H9 (cell line): Measurements from ENCODE around the gene FUT6. TPM values are rescaled to one million over a fixed set of nuclear protein-coding genes. Genes with fewer than 3 reads are reported as not detected.

Experiments
- DNase-seq: peaks from one replicate; pipeline ENCODE4 v3.0.0-alpha.2; 2017
- H2AFZ ChIP-seq: one replicate; pipeline ENCODE4 v1.6.1; 2013; ENCODE audit warnings: mild to moderate bottlenecking, low read length, control low read depth, moderate library complexity
- H2AK5ac ChIP-seq: 2 replicates; pipeline ENCODE4 v1.6.1; 2013; ENCODE audit warnings: low read length, control low read depth, mixed read lengths; ENCODE audit not compliant: insufficient read length
- H2BK120ac ChIP-seq: one replicate; pipeline ENCODE4 v1.6.1; 2013; ENCODE audit warnings: low read depth, mild to moderate bottlenecking, low read length, control low read depth, inconsistent platforms; ENCODE audit not compliant: poor library complexity, severe bottlenecking
- H2BK12ac ChIP-seq: 2 replicates; pipeline ENCODE4 v1.6.1; 2013; ENCODE audit warnings: low read length, control low read depth, mixed read lengths, low read depth; ENCODE audit not compliant: insufficient read length
- H2BK15ac ChIP-seq: 2 replicates; pipeline ENCODE4 v1.6.1; 2013; ENCODE audit warnings: low read depth, low read length, control low read depth
- H2BK20ac ChIP-seq: one replicate; pipeline ENCODE4 v1.6.1; 2013; ENCODE audit warnings: low read depth, mild to moderate bottlenecking, low read length, control low read depth, inconsistent platforms; ENCODE audit not compliant: poor library complexity, severe bottlenecking
- H2BK5ac ChIP-seq: 2 replicates; pipeline ENCODE4 v1.6.1; 2013; ENCODE audit warnings: low read length, control low read depth, mixed read lengths; ENCODE audit not compliant: insufficient read length
- H3K14ac ChIP-seq: 2 replicates; pipeline ENCODE4 v1.6.1; 2013; ENCODE audit warnings: low read length, control low read depth; ENCODE audit not compliant: insufficient read depth
- H3K18ac ChIP-seq: 2 replicates; pipeline ENCODE4 v1.6.1; 2013; ENCODE audit warnings: low read depth, mild to moderate bottlenecking, mixed read lengths, low read length, control low read depth; ENCODE audit not compliant: insufficient read length
- H3K23ac ChIP-seq: 2 replicates; pipeline ENCODE4 v1.6.1; 2013; ENCODE audit warnings: low read length, control low read depth, mixed read lengths, low read depth; ENCODE audit not compliant: insufficient read length
- H3K23me2 ChIP-seq: 2 replicates; pipeline ENCODE4 v1.6.1; 2013; ENCODE audit warnings: low read depth, mild to moderate bottlenecking, mixed read lengths, low read length, control low read depth; ENCODE audit not compliant: insufficient read length, poor library complexity, severe bottlenecking
- H3K27ac ChIP-seq: 2 replicates; pipeline ENCODE4 v1.5.1; 2013; ENCODE audit warnings: low read length, control low read depth, mixed read lengths, low read depth; ENCODE audit not compliant: insufficient read length
- H3K27me3 ChIP-seq: 2 replicates; pipeline ENCODE4 v1.6.1; 2013; ENCODE audit warnings: low read length, control low read depth, inconsistent platforms; ENCODE audit not compliant: insufficient read depth
- H3K4ac ChIP-seq: 2 replicates; pipeline ENCODE4 v1.6.1; 2013; ENCODE audit warnings: low read depth, mild to moderate bottlenecking, control low read depth, inconsistent platforms, low read length, moderate library complexity
- H3K4me1 ChIP-seq: 2 replicates; pipeline ENCODE4 v1.6.1; 2013; ENCODE audit warnings: low read length, control low read depth, inconsistent platforms; ENCODE audit not compliant: insufficient read depth
- H3K4me2 ChIP-seq: 2 replicates; pipeline ENCODE4 v1.6.1; 2013; ENCODE audit warnings: low read length, control low read depth, mixed read lengths; ENCODE audit not compliant: insufficient read length, insufficient read depth
- H3K56ac ChIP-seq: 2 replicates; pipeline ENCODE4 v1.6.1; 2013; ENCODE audit warnings: low read depth, mild to moderate bottlenecking, mixed read lengths, low read length, control low read depth; ENCODE audit not compliant: insufficient read length
- H3K79me1 ChIP-seq: 2 replicates; pipeline ENCODE4 v1.6.1; 2013; ENCODE audit warnings: low read depth, mild to moderate bottlenecking, moderate library complexity, low read length, control low read depth, inconsistent platforms; ENCODE audit not compliant: insufficient read depth, poor library complexity, severe bottlenecking
- H3K79me2 ChIP-seq: 2 replicates; pipeline ENCODE4 v1.6.1; 2013; ENCODE audit warnings: low read length, control low read depth, inconsistent platforms; ENCODE audit not compliant: insufficient read depth
- H3K9ac ChIP-seq: 2 replicates; pipeline ENCODE4 v1.6.1; 2013; ENCODE audit warnings: low read length, control low read depth, mixed read lengths; ENCODE audit not compliant: insufficient read length; ENCODE audit errors: extremely low read depth
- H3K9me3 ChIP-seq: one replicate; pipeline ENCODE4 v1.6.1; 2013; ENCODE audit warnings: low read depth, low read length, inconsistent platforms; ENCODE audit not compliant: control insufficient read depth
- H3T11ph ChIP-seq: one replicate; pipeline ENCODE4 v1.6.1; 2013; ENCODE audit warnings: mild to moderate bottlenecking, low read length, control low read depth, inconsistent platforms
- H4K20me1 ChIP-seq: one replicate; pipeline ENCODE4 v1.6.1; 2013; ENCODE audit not compliant: control insufficient read depth, insufficient read length, insufficient read depth
- H4K5ac ChIP-seq: 2 replicates; pipeline ENCODE4 v1.6.1; 2013; ENCODE audit warnings: low read depth, mild to moderate bottlenecking, mixed read lengths, low read length, control low read depth; ENCODE audit not compliant: insufficient read length
- H4K8ac ChIP-seq: replicated peaks from 2 replicates; pipeline ENCODE4 v1.6.1; 2013; ENCODE audit warnings: low read length, control low read depth, mixed read lengths, low read depth; ENCODE audit not compliant: insufficient read length
- H4K91ac ChIP-seq: 2 replicates; pipeline ENCODE4 v1.6.1; 2013; ENCODE audit warnings: low read depth, mild to moderate bottlenecking, moderate library complexity, mixed read lengths, low read length, control low read depth; ENCODE audit not compliant: insufficient read length
- H3K27ac Mint-ChIP-seq, 3 experiments: 2 replicates in 2 of 3; 3 replicates in 1 of 3; pipeline ENCODE4 v1.8.0; 2020 to 2021; ENCODE audit warnings: mixed read lengths in 3 of 3, mild to moderate bottlenecking in 1 of 3, moderate library complexity in 1 of 3
- H3K27me3 Mint-ChIP-seq: 2 replicates; pipeline ENCODE4 v1.8.0; 2021; ENCODE audit warnings: low read depth, mild to moderate bottlenecking, moderate library complexity, mixed read lengths
- H3K36me3 Mint-ChIP-seq, 3 experiments: 2 replicates in 2 of 3; 3 replicates in 1 of 3; pipeline ENCODE4 v1.8.0; 2020 to 2021; ENCODE audit warnings: low read depth in 3 of 3, mixed read lengths in 3 of 3; ENCODE audit not compliant: insufficient read depth in 1 of 3
- H3K4me1 Mint-ChIP-seq, 2 experiments: 2 replicates each; pipeline ENCODE4 v1.8.0; 2020; ENCODE audit warnings: mixed read lengths in 2 of 2
- H3K4me3 Mint-ChIP-seq, 2 experiments: 2 replicates in 1 of 2; 3 replicates in 1 of 2; pipeline ENCODE4 v1.8.0; 2020 to 2021; ENCODE audit warnings: mild to moderate bottlenecking in 2 of 2, mixed read lengths in 2 of 2, moderate library complexity in 1 of 2
- H3K9me3 Mint-ChIP-seq, 2 experiments: 2 replicates in 1 of 2; 3 replicates in 1 of 2; pipeline ENCODE4 v1.8.0; 2020; ENCODE audit warnings: mild to moderate bottlenecking in 2 of 2, mixed read lengths in 2 of 2, moderate library complexity in 1 of 2
- WGBS: extraction: QIAGEN DNeasy Blood & Tissue Kit; methylation state at CpG from one replicate; pipeline ENCODE4 v1.1.7; 2013; ENCODE audit warnings: missing lambda C conversion rate, low lambda C conversion rate, mixed read lengths; ENCODE audit not compliant: insufficient read length; ENCODE audit errors: extremely low coverage; 5-methylcytosine and 5-hydroxymethylcytosine counted together
- total RNA-seq: library from RNA; stranded (reverse); gene quantifications from 2 replicates; pipeline ENCODE4 v1.2.1, GENCODE V29; 2021
- TF ChIP-seq, protein P1 (sequence below): fragments of 200-600 bp; sonication (generic); conservative IDR thresholded peaks from 3 replicates; pipeline ENCODE4 v1.8.0; 2021; ENCODE audit warnings: antibody characterized with exemption, mild to moderate bottlenecking

Gene FUT6
- total RNA-seq, 1 experiment from 2014 or later, result 0.13 TPM

DNA sequence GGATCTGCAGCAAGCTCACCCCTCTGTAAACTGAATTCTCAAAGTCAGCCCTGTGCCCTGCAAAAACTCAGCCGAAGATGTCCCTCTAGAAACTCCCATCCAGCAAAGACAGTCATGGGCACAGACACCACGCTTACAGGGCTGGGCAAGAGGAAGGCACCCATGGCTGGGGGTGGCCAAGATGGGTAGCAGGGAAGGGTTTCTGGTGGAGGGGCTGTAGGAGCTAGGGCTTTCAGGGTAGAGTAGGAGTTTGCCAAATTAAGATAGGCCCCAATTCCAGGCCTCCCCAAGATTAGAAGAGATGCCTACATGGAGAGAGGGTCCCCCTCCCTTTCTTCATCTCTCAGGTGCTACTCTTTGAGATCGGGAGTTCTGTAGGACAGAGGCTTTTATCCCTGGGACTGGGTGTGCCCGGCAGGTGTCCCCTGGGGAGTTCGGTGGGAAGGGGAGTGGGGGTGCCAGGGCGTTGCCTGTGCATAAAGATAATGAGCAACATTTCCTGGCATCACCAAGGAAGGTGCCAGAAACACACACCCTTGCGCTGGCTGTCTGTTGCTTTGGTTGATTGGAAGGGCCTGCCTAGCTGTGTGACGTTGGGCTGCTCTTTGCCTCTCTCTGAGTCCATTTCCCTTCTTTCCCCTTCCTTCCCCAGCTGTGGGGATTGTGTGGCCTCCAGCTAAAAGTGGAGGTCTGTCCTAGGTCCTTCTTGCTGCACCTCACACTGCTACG lies 25.2 kb downstream of the FUT6 start:
- no peak overlapping the region for H2AFZ ChIP-seq
- no peak overlapping the region for H3K18ac ChIP-seq
- no peak overlapping the region for H3T11ph ChIP-seq
- H3K9ac ChIP-seq, result no peak overlapping the region
- no peaks in the 10 kb centered on the region for H3K4me1 Mint-ChIP-seq
- H3K9me3 Mint-ChIP-seq, result no peaks in the 10 kb centered on the region
- H3K56ac ChIP-seq, result no peak overlapping the region
- H4K8ac ChIP-seq, result no peak overlapping the region
- H3K4ac ChIP-seq, result no peak overlapping the region
- no peak overlapping the region for H4K5ac ChIP-seq
- H2BK5ac ChIP-seq, result no peak overlapping the region
- no peak overlapping the region for H2BK20ac ChIP-seq
- no peaks in the 10 kb centered on the region for H3K9me3 ChIP-seq
- H3K4me2 ChIP-seq, result no peak overlapping the region
- no peaks in the 10 kb centered on the region for H3K4me1 ChIP-seq
- H2BK120ac ChIP-seq, result no peak overlapping the region
- no peak overlapping the region for H2BK12ac ChIP-seq
- no peaks in the 10 kb centered on the region for H3K36me3 Mint-ChIP-seq
- H4K20me1 ChIP-seq, result no peaks in the 10 kb centered on the region
- no peak overlapping the region for H2BK15ac ChIP-seq
- H2AK5ac ChIP-seq, result no peak overlapping the region
- H3K23ac ChIP-seq, result no peak overlapping the region
- WGBS, result no CpG with 5 or more reads among the region's 9 CpGs
- no peak overlapping the region; the same call in 1 of the 2 replicates for H3K14ac ChIP-seq
- no peak for DNase-seq
- H3K27me3 ChIP-seq, result no peaks in the 10 kb centered on the region
- TF ChIP-seq, protein P1, sequence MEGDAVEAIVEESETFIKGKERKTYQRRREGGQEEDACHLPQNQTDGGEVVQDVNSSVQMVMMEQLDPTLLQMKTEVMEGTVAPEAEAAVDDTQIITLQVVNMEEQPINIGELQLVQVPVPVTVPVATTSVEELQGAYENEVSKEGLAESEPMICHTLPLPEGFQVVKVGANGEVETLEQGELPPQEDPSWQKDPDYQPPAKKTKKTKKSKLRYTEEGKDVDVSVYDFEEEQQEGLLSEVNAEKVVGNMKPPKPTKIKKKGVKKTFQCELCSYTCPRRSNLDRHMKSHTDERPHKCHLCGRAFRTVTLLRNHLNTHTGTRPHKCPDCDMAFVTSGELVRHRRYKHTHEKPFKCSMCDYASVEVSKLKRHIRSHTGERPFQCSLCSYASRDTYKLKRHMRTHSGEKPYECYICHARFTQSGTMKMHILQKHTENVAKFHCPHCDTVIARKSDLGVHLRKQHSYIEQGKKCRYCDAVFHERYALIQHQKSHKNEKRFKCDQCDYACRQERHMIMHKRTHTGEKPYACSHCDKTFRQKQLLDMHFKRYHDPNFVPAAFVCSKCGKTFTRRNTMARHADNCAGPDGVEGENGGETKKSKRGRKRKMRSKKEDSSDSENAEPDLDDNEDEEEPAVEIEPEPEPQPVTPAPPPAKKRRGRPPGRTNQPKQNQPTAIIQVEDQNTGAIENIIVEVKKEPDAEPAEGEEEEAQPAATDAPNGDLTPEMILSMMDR, result no peak
- no peaks in the 10 kb centered on the region for H3K79me2 ChIP-seq
- no peak overlapping the region for H3K27ac Mint-ChIP-seq
- no peak overlapping the region for H4K91ac ChIP-seq
- peaks cover 24% of the 10 kb centered on the region for H3K27me3 Mint-ChIP-seq
- H3K4me3 Mint-ChIP-seq, result no peak overlapping the region; a peak in 1 of 5 replicates
- H3K79me1 ChIP-seq, result no peaks in the 10 kb centered on the region
- no peak overlapping the region for H3K27ac ChIP-seq
- H3K23me2 ChIP-seq, result no peaks in the 10 kb centered on the region
